GM12891 (cell line): ENCODE results near the gene SYNE3.

Experiments used
- DNase-seq: peaks from one replicate; pipeline ENCODE4 v3.0.0; 2011; ENCODE audit warnings: low spot score; ENCODE audit not compliant: insufficient read length
- FAIRE-seq: peaks from 2 replicates; lab custom pipeline; 2011; peaks lifted over from hg19 to GRCh38; lab: Jason Lieb, UNC
- PAX5 ChIP-seq: IDR thresholded peaks from 2 replicates; pipeline ENCODE4 v1.6.1; 2011; ENCODE audit warnings: low read length, moderate library complexity, mild to moderate bottlenecking; ENCODE audit not compliant: insufficient read depth, severe bottlenecking
- POLR2A ChIP-seq: IDR thresholded peaks from 2 replicates; pipeline ENCODE4 v1.6.1; 2011; ENCODE audit warnings: low read depth, low read length, control low read depth
- POLR2AphosphoS5 ChIP-seq: IDR thresholded peaks from 2 replicates; pipeline ENCODE4 v1.6.1; 2011; ENCODE audit warnings: low read depth, low read length, control low read depth
- POU2F2 ChIP-seq: IDR thresholded peaks from 2 replicates; pipeline ENCODE4 v1.6.1; 2011; ENCODE audit warnings: low read depth, mild to moderate bottlenecking, control low read depth, low read length, moderate library complexity
- SPI1 ChIP-seq: IDR thresholded peaks from 2 replicates; pipeline ENCODE4 v1.6.1; 2011; ENCODE audit warnings: low read depth, low read length, control low read depth
- TAF1 ChIP-seq: IDR thresholded peaks from 2 replicates; pipeline ENCODE4 v1.6.1; 2011; ENCODE audit warnings: low read depth, low read length, control low read depth

Gene SYNE3

DNA sequence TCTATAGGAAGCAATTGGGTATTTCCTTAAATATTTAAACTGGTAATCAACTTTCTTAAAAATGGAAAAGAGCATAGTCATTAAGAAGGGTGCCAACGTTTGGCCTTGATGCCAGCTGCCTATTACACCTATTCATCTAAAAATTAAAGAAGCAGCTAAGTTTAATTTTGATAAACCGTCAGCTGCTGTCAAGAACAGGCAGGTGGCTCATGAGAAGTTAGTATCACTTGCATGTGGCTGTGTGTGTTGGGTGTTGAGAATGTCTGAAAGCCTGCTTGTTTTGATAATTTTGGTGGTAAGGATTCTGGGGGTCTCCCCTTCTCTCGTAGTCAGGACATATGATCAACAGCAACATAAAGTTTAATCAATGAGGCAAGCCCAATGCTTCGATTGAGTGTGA lies 24.9 kb upstream of the SYNE3 start:
- DNase-seq (no peak), FAIRE-seq (no peak)
- TF ChIP-seq TAF1 (no peak), PAX5 (no peak), POU2F2 (no peak), POLR2AphosphoS5 (no peak), POLR2A (no peak), SPI1 (no peak)

DNA sequence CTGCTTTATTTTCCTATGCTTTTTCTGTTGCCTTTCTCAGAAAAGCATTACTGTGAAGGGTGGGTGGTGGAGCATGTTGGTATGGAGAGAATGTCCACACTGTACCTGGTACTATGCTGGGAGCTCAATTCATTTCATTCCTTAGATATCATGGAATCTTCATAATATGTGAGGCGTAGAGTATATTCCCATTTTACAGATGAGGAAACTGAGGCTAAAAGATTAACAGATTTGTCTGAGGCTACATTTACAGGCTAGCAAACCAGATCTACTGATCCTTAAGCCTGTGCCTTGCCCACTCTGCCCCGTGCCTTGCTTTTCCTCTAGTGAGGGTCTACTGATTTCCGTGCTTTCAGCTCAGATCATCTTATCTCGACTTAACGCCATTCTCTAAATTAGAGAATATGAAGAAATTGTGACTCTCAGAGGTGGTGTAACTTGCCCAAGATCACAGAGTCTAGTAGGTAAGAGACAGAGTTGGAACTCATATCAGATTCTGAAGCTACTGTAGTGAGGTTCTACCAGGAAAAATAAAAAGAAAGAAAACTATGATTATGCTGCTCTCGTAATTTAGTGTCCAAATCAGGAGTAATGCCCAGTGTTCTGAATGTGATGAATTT lies 23.9 kb upstream of the SYNE3 start:
- FAIRE-seq = no peak
- DNase-seq = no peak
- TF ChIP-seq POLR2A = no peak
- TF ChIP-seq PAX5 = no peak
- no peak for TF ChIP-seq TAF1
- TF ChIP-seq SPI1 = no peak
- no peak for TF ChIP-seq POU2F2
- TF ChIP-seq POLR2AphosphoS5 = no peak

DNA sequence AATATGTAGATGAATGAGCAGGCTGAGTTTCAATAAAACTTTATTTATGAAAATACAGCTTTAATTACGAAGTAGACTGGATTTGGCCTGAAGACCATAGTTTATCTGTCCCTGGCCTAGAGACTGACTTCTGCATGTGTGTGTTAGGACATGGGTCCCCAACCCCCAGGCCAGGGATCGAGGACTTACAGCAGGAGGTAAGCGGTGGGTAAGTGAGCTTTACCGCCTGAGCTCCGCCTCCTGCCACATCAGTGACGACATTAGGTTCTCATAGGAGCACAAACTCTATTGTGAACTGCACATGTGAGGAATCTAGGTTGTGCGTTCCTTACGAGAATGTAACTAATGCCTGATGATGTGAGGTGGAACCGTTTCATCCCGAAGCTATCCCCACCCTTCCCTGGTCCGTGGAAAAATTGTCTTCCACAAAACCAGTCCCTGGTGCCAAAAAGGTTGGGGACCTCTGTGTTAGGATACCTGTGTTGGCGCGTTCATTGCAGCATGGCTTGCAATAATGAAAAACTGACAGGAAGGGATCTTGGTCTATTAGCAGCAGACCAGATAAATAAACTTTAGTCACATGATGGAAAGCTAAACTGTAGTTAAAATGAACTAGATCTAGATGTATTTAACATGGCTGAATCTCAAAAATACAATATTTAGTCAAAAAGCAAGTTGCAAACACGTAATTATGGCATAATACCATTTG lies 22.5 kb upstream of the SYNE3 start:
- DNase-seq = no peak
- no peak for FAIRE-seq
- TF ChIP-seq POLR2AphosphoS5 (no peak), POU2F2 (no peak), TAF1 (no peak), PAX5 (no peak), SPI1 (no peak), POLR2A (no peak)

DNA sequence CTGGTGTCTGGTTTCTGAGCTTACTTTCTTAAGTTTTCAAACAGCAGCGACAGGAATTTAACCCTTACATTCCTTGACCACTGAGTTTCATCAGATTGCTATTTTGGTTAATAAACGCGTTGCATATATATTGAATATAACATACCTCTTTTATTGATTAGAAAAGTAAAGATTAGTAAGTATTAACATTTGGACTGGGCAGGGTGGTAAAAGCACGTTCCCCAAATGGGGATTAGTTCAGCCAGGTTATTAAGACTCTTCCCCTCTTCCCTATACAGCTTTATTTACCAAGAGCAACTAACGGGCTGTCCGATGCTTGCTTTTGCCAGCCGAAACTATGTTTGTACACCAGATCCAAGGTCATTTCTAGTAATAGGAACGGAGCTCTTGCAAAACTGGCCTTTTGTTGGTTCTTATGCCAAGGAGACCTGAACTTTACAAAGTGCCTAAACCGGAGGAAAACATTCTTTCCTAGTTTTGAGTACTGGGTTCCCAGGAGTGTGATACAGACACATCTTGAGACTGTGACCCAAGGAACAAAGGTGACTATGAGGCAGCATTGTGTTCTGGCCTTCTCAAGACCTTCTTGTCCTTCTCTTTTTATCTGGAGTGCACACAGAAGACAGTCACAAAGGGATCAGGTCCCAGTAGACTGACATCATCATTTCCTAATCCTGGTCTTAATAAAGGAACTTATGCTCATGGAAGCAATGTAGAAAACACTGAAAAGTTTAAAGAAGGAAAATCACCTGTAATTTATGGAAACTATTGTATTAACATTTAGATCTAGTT lies 21.0 kb upstream of the SYNE3 start:
- FAIRE-seq (no peak), DNase-seq (no peak)
- TF ChIP-seq SPI1 = no peak
- TF ChIP-seq PAX5 = no peak
- TF ChIP-seq POLR2A = no peak
- no peak for TF ChIP-seq POLR2AphosphoS5
- no peak for TF ChIP-seq TAF1
- no peak for TF ChIP-seq POU2F2

DNA sequence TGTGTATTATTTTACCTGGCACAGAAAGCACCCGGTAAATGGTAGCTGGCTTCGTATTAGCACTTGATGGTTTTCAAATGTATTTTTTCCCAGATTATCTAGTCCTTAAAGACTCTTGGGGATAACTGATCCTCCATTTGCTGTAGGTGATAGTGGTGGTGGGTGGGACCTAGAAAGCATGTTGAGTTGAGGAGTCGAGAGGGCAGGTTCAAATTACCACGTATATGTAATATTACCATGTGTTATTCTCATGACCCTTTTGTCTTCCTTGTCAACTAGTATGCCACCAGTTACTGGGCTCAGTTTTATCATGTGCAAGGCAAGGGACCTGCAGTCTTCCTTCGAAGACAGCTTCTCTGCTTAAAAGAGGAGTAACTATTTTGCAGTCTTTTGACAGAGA lies 20.2 kb upstream of the SYNE3 start:
- TF ChIP-seq POLR2AphosphoS5 = no peak
- no peak for TF ChIP-seq TAF1
- no peak for TF ChIP-seq SPI1
- TF ChIP-seq POU2F2 = no peak
- no peak for TF ChIP-seq POLR2A
- no peak for TF ChIP-seq PAX5
- FAIRE-seq = no peak
- DNase-seq = no peak

DNA sequence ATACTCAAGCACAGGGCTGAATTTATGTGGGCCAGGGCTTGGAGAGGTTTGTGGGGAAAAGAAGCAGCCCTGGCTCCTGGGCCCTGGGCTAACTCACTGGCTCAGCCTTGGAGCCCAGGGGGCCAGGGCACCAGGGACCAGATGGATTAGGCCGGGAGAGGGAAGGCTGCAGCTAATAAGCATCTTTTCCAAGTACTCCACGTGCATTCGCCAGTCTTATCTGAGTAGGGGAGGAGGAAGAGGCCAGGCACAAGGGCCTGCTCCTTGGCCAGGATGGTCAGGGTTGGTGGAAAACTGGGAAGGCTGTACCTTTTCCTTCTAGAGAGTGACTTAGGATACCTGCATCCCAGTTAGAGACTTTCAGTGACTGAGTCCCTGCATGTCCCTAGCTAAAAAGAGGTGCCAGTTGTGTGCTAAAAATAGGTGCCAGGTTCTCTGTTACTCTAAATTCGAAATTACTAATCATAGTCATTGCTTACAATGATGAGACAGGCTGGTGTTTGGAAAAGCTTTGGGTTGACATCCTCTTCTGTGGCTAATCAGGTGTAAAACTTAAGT lies 19.7 kb upstream of the SYNE3 start:
- FAIRE-seq (no peak), DNase-seq (no peak)
- TF ChIP-seq POLR2AphosphoS5 (no peak), PAX5 (no peak)

DNA sequence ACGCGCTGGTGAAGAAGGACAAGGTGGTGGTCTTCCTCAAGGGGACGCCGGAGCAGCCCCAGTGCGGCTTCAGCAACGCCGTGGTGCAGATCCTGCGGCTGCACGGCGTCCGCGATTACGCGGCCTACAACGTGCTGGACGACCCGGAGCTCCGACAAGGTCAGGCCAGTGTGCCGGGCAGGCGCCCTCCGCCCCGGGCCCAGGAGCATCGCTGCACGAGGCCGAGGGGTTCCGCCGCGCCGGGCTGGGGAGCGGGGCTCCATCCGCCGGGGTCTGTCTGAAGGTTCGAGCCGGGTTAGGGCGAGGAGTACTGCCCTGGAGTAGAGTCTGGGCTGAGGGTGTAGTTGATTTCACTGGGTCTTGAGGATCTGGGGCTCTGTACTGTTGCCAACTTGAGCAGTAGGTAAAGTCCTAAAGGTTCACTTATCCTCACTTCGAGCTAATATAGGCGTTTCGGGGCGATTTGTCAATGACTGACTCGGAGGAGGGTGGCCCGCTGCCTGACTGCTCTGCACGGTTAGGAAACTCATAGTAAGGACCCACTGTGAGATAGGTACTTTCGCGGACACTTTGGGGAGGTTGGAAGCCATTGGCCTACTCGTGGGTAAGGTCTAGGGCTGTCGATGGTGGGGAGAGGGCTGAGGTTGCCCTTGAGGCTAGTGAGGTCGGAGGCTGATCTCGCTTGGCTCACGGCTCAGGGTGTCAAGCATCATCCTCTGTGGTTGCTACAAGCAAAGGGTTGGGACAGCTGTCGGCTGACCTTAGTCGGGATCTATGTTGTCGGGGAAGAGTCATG lies 19.0 kb upstream of the SYNE3 start:
- TF ChIP-seq SPI1 (no peak), TAF1 (0 out of 2 replicates have a peak, but pooled peaks have one; percentile 9)
- DNase-seq = no peak
- peak; percentile 57 for FAIRE-seq

DNA sequence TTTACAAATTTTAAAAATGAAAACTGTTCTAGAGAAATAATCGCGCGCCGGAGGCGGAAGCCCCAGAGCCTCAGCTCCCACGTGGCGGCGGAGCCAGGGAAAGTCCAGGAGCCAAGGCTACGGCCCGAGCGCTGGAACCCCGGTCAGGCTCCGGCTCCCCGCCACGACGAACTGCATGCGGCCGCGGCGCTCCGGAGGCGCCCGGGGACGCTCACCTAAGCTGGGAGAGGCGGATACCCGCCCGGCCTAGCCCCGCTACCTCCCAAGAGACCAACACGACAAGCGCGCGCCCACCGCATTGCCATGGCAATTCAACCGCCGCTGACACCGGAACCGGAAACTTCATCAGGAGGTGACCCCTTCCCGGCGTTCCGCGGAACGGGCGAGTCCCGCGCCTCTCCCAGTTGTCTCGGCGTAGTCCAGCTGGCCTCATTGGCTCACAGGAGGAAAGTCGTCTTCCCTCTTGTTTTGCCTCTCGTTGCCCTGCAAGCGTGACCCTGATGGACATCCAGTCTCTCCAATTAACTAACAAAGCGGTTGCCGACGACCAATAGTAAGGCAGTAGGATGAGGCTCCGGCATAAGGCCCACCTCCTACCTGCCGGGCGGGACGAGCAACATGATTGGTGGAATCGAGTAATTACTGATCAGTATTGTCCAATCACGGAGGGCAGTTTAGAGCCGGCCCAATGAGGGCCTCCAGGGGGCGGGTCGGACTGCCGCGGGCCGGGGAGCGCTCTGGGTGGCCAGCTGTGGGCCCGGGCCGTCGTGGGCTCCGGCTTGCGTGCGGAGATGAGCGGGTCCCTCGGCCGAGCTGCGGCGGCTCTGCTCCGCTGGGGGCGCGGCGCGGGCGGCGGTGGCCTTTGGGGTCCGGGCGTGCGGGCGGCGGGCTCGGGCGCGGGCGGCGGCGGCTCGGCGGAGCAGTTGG lies 18.1 kb upstream of the SYNE3 start, which contains the start of gene GLRX5:
TSS of gene GLRX5 (plus strand) at position 752 of the 927 bp plus-strand sequence. CDS start at position 792, 40 bp downstream.
- 0 out of 2 replicates have a peak, but pooled peaks have one; percentile 48 for TF ChIP-seq POU2F2
- TF ChIP-seq PAX5 = peak; percentile 69
- peak; percentile 53 for TF ChIP-seq POLR2AphosphoS5
- TF ChIP-seq SPI1 = no peak
- TF ChIP-seq TAF1 = peak; percentile 73
- TF ChIP-seq POLR2A = peak; percentile 58
- DNase-seq = peak; percentile 95
- peak; percentile 99 for FAIRE-seq
